Activated CD4-positive, alpha-beta T cell treated with anti-CD3 and anti-CD28 coated beads, Interleukin-2, amount 10 ng/mL, durations not matched to agents 7 days and 5 days (primary cell): ENCODE data around the gene MESP2. TPM values are rescaled to one million over a fixed set of nuclear protein-coding genes. Genes with fewer than 3 reads are reported as not detected.

Experiments used
- CTCF ChIA-PET: fragments of 350-600 bp; sonication (Branson Sonifier 250); formaldehyde crosslinking; loops from one replicate; lab custom pipeline; 2021; ENCODE audit warnings: antibody characterized with exemption; lab: Charles Lee
- POLR2A ChIA-PET: fragments of 350-600 bp; sonication (Branson Sonifier 250); formaldehyde crosslinking; loops from one replicate; lab custom pipeline; 2021; ENCODE audit warnings: antibody characterized with exemption; lab: Charles Lee
- DNase-seq: peaks from one replicate; pipeline ENCODE4 v3.0.0-alpha.2; 2020
- H3K27ac Mint-ChIP-seq: one replicate; pipeline ENCODE4 v1.8.0; 2021; ENCODE audit warnings: mild to moderate bottlenecking, moderate library complexity, mixed read lengths
- H3K27me3 Mint-ChIP-seq: one replicate; pipeline ENCODE4 v1.8.0; 2021; ENCODE audit warnings: mixed read lengths
- H3K36me3 Mint-ChIP-seq: one replicate; pipeline ENCODE4 v1.8.0; 2021; ENCODE audit warnings: low read depth, mixed read lengths
- H3K4me1 Mint-ChIP-seq: one replicate; pipeline ENCODE4 v1.8.0; 2021; ENCODE audit warnings: mixed read lengths
- H3K4me3 Mint-ChIP-seq: one replicate; pipeline ENCODE4 v1.8.0; 2021; ENCODE audit warnings: mild to moderate bottlenecking, moderate library complexity, mixed read lengths
- H3K9me3 Mint-ChIP-seq: one replicate; pipeline ENCODE4 v1.8.0; 2021; ENCODE audit warnings: mixed read lengths
- total RNA-seq, 2 experiments: library from RNA; stranded (reverse); gene quantifications; one replicate each; pipeline ENCODE4 v1.2.3, GENCODE V29; 2021

MESP2 gene
- total RNA-seq, 2 experiments from 2014 or later: not detected

GRCh38 chr15:89749054-89749453, 27.1 kb upstream of the MESP2 start:
- Mint-ChIP-seq H3K4me1 (peaks cover 6% of the 10 kb centered on the region), H3K9me3 (no peaks in the 10 kb centered on the region), H3K27ac (no peak overlapping the region), H3K27me3 (peaks cover 13% of the 10 kb centered on the region), H3K4me3 (peak overlapping the region; percentile 9), H3K36me3 (no peaks in the 10 kb centered on the region)
- POLR2A ChIA-PET: no interaction called here
- CTCF ChIA-PET: interaction anchor here (1.0 to 1.5 kb wide), 5 partner anchors 8 to 276 kb away, joined by 3 to 5 read pairs (median 3); no protein-coding TSS in a partner anchor
- no peak for DNase-seq

- POLR2A ChIA-PET: no interaction called here
- Mint-ChIP-seq H3K27me3 (peaks cover 15% of the 10 kb centered on the region), H3K9me3 (no peaks in the 10 kb centered on the region), H3K4me1 (peaks cover 6% of the 10 kb centered on the region), H3K36me3 (no peaks in the 10 kb centered on the region), H3K4me3 (peak overlapping the region; percentile 59), H3K27ac (peak overlapping the region; percentile 50)
- no peak for DNase-seq
- CTCF ChIA-PET: interaction anchor here (1.0 to 1.7 kb wide), 8 partner anchors 8 to 275 kb away, joined by 3 to 5 read pairs (median 4); no protein-coding TSS in a partner anchor
Observed at GRCh38 chr15:89749526-89749925, 26.6 kb upstream of the MESP2 start.

- DNase-seq: no peak
- peak overlapping the region; percentile 50 for H3K27ac Mint-ChIP-seq
- no peaks in the 10 kb centered on the region for H3K9me3 Mint-ChIP-seq
- no peaks in the 10 kb centered on the region for H3K36me3 Mint-ChIP-seq
- ChIA-PET POLR2A (interaction anchor here (0.7 kb wide), 1 partner anchor 366 kb away, joined by 6 read pairs; no protein-coding TSS in a partner anchor), CTCF (interaction anchor here (0.6 to 1.8 kb wide), 15 partner anchors 9 to 536 kb away, joined by 3 to 8 read pairs (median 4); no protein-coding TSS in a partner anchor)
- H3K4me3 Mint-ChIP-seq: peak overlapping the region; percentile 59
- H3K4me1 Mint-ChIP-seq: peaks cover 6% of the 10 kb centered on the region
- peaks cover 19% of the 10 kb centered on the region for H3K27me3 Mint-ChIP-seq
Observed at GRCh38 chr15:89749951-89750559, 26.1 kb upstream of the MESP2 start.

GRCh38 chr15:89750560-89751542, 25.3 kb upstream of the MESP2 start, which contains the start of gene MESP1:
MESP1 (minus strand) TSS chr15:89751249; CDS start chr15:89751231, 18 bp downstream.
- Mint-ChIP-seq H3K9me3 (no peaks in the 10 kb centered on the region), H3K27ac (peak within 1 kb of the TSS; percentile 50), H3K27me3 (peaks cover 24% of the 10 kb centered on the region), H3K4me3 (peak within 1 kb of the TSS; percentile 68), H3K4me1 (peaks cover 6% of the 10 kb centered on the region), H3K36me3 (no peaks in the 10 kb centered on the region)
- ChIA-PET POLR2A (interaction anchor here (0.7 kb wide), 1 partner anchor 366 kb away, joined by 6 read pairs; no protein-coding TSS in a partner anchor), CTCF (interaction anchor here (0.6 to 1.8 kb wide), 13 partner anchors 10 to 535 kb away, joined by 3 to 8 read pairs (median 4); no protein-coding TSS in a partner anchor)
- DNase-seq: peak; percentile 85

GRCh38 chr15:89751748-89752147, 24.4 kb upstream of the MESP2 start:
- POLR2A ChIA-PET: no interaction called here
- no peaks in the 10 kb centered on the region for H3K36me3 Mint-ChIP-seq
- H3K27ac Mint-ChIP-seq: no peak overlapping the region
- peak overlapping the region; percentile 22 for H3K4me3 Mint-ChIP-seq
- peaks cover 26% of the 10 kb centered on the region for H3K27me3 Mint-ChIP-seq
- peaks cover 6% of the 10 kb centered on the region for H3K4me1 Mint-ChIP-seq
- CTCF ChIA-PET: interaction anchor here (1.3 to 1.8 kb wide), 3 partner anchors 9 to 125 kb away, joined by 3 to 5 read pairs (median 4); no protein-coding TSS in a partner anchor
- DNase-seq: no peak
- H3K9me3 Mint-ChIP-seq: no peaks in the 10 kb centered on the region

GRCh38 chr15:89753855-89754254, 22.3 kb upstream of the MESP2 start:
- POLR2A ChIA-PET: no interaction called here
- CTCF ChIA-PET: interaction anchor here (0.8 to 1.4 kb wide), 2 partner anchors 17 to 121 kb away, joined by 3 read pairs; no protein-coding TSS in a partner anchor
- Mint-ChIP-seq H3K9me3 (no peaks in the 10 kb centered on the region), H3K4me3 (no peak overlapping the region), H3K27me3 (peaks cover 20% of the 10 kb centered on the region), H3K27ac (no peak overlapping the region), H3K36me3 (no peaks in the 10 kb centered on the region), H3K4me1 (peaks cover 6% of the 10 kb centered on the region)
- no peak for DNase-seq

GRCh38 chr15:89754361-89755154, 21.6 kb upstream of the MESP2 start:
- peaks cover 17% of the 10 kb centered on the region for H3K27me3 Mint-ChIP-seq

GRCh38 chr15:89755701-89756100, 20.4 kb upstream of the MESP2 start:
- H3K4me1 Mint-ChIP-seq: peaks cover 4% of the 10 kb centered on the region
- DNase-seq: no peak
- H3K27ac Mint-ChIP-seq: no peak overlapping the region
- no peaks in the 10 kb centered on the region for H3K9me3 Mint-ChIP-seq
- ChIA-PET CTCF (interaction anchor here (0.6 to 1.5 kb wide), 5 partner anchors 10 to 326 kb away, joined by 3 to 6 read pairs (median 3); no protein-coding TSS in a partner anchor), POLR2A (no interaction called here)
- no peaks in the 10 kb centered on the region for H3K36me3 Mint-ChIP-seq
- H3K4me3 Mint-ChIP-seq: no peak overlapping the region
- H3K27me3 Mint-ChIP-seq: peaks cover 13% of the 10 kb centered on the region

More at GRCh38 chr15:89754361-89755154, 21.6 kb upstream of the MESP2 start:
- no peak overlapping the region for H3K27ac Mint-ChIP-seq
- ChIA-PET CTCF (interaction anchor here (0.6 to 1.5 kb wide), 9 partner anchors 11 to 327 kb away, joined by 3 to 6 read pairs (median 3); no protein-coding TSS in a partner anchor), POLR2A (no interaction called here)
- H3K4me1 Mint-ChIP-seq: peaks cover 5% of the 10 kb centered on the region
- no peak overlapping the region for H3K4me3 Mint-ChIP-seq
- H3K36me3 Mint-ChIP-seq: no peaks in the 10 kb centered on the region
- no peaks in the 10 kb centered on the region for H3K9me3 Mint-ChIP-seq
- DNase-seq: no peak

GRCh38 chr15:89756897-89757296, 19.2 kb upstream of the MESP2 start:
- H3K36me3 Mint-ChIP-seq: no peaks in the 10 kb centered on the region
- no peak overlapping the region for H3K4me3 Mint-ChIP-seq
- CTCF ChIA-PET: interaction anchor here (0.7 kb wide), 1 partner anchor 456 kb away, joined by 5 read pairs; no protein-coding TSS in a partner anchor
- H3K27ac Mint-ChIP-seq: no peak overlapping the region
- POLR2A ChIA-PET: interaction anchor here (0.6 kb wide), 1 partner anchor 139 kb away, joined by 7 read pairs; no protein-coding TSS in a partner anchor
- peaks cover 5% of the 10 kb centered on the region for H3K4me1 Mint-ChIP-seq
- no peak for DNase-seq
- no peaks in the 10 kb centered on the region for H3K9me3 Mint-ChIP-seq
- H3K27me3 Mint-ChIP-seq: peaks cover 13% of the 10 kb centered on the region

- H3K9me3 Mint-ChIP-seq: no peaks in the 10 kb centered on the region
Observed at GRCh38 chr15:89758283-89758682, 17.8 kb upstream of the MESP2 start.

GRCh38 chr15:89758981-89759380, 17.2 kb upstream of the MESP2 start:
- Mint-ChIP-seq H3K36me3 (no peaks in the 10 kb centered on the region), H3K4me3 (no peak overlapping the region), H3K4me1 (peaks cover 5% of the 10 kb centered on the region), H3K27ac (no peak overlapping the region), H3K9me3 (no peaks in the 10 kb centered on the region), H3K27me3 (peaks cover 16% of the 10 kb centered on the region)
- ChIA-PET POLR2A (no interaction called here), CTCF (interaction anchor here (1.6 to 2.9 kb wide), 3 partner anchors 116 to 175 kb away, joined by 3 to 25 read pairs (median 10); partner anchors contain the start of gene ARPIN)
- DNase-seq: no peak

More at GRCh38 chr15:89758283-89758682, 17.8 kb upstream of the MESP2 start:
- ChIA-PET CTCF (interaction anchor here (1.2 kb wide), 1 partner anchor 114 kb away, joined by 3 read pairs; no protein-coding TSS in a partner anchor), POLR2A (no interaction called here)
- H3K4me3 Mint-ChIP-seq: no peak overlapping the region
- H3K36me3 Mint-ChIP-seq: no peaks in the 10 kb centered on the region
- no peak for DNase-seq
- H3K27ac Mint-ChIP-seq: no peak overlapping the region
- peaks cover 5% of the 10 kb centered on the region for H3K4me1 Mint-ChIP-seq
- peaks cover 13% of the 10 kb centered on the region for H3K27me3 Mint-ChIP-seq
